Tibial nerve (tissue), 4 donors: ENCODE results near the gene CCBE1. TPM values are rescaled to one million over a fixed set of nuclear protein-coding genes. Genes with fewer than 3 reads are reported as not detected.

Experiments used
- DNase-seq, 2 donors: peaks; one replicate each; pipeline ENCODE4 v3.0.0-alpha.2; 2019; ENCODE audit warnings: low spot score in 2 of 2
- H3K27ac ChIP-seq, 4 donors: fragments of 200-600 bp; sonication (generic) in 3 of 4; one replicate each; pipeline ENCODE4 v1.5.1; 2017 to 2019; ENCODE audit warnings: mild to moderate bottlenecking in 1 of 4
- H3K27me3 ChIP-seq, 2 donors: fragments of 200-600 bp; sonication (generic) in 1 of 2; one replicate each; pipeline versions ENCODE4 v1.5.1 to v1.6.0; 2017 to 2019
- H3K36me3 ChIP-seq, 3 donors: fragments of 200-600 bp; sonication (generic); one replicate each; pipeline ENCODE4 v1.5.1; 2018 to 2019
- H3K4me1 ChIP-seq, 4 donors: fragments of 200-600 bp; sonication (generic) in 3 of 4; one replicate each; pipeline ENCODE4 v1.5.1; 2017 to 2019
- H3K4me3 ChIP-seq, 4 donors: fragments of 200-600 bp; sonication (generic) in 3 of 4; one replicate each; pipeline ENCODE4 v1.5.1; 2017 to 2019; ENCODE audit warnings: mild to moderate bottlenecking in 1 of 4, moderate library complexity in 1 of 4
- H3K9me3 ChIP-seq, 4 donors: fragments of 200-600 bp; sonication (generic) in 3 of 4; one replicate each; pipeline ENCODE4 v1.5.1; 2017 to 2019
- CTCF ChIP-seq, 5 experiments: fragments of 200-600 bp in 3 of 5; fragments of 450-650 bp in 2 of 5; sonication (generic) in 3 of 5; IDR thresholded peaks; one replicate each; pipeline ENCODE4 v1.5.1; 2016 to 2019; ENCODE audit warnings: antibody characterized with exemption in 5 of 5, mild to moderate bottlenecking in 3 of 5, moderate library complexity in 2 of 5
- EP300 ChIP-seq, 2 donors: sonication (generic); formaldehyde crosslinking; IDR thresholded peaks; one replicate each; pipeline ENCODE4 v1.6.1; 2017; ENCODE audit warnings: antibody characterized with exemption in 2 of 2, mild to moderate bottlenecking in 1 of 2
- POLR2A ChIP-seq, 2 donors: fragments of 450-650 bp; IDR thresholded peaks; one replicate each; pipeline ENCODE4 v1.6.1; 2017; ENCODE audit warnings: antibody characterized with exemption in 2 of 2, mild to moderate bottlenecking in 2 of 2, moderate library complexity in 2 of 2
- WGBS, 2 donors: methylation state at CpG; one replicate each; pipeline ENCODE4 v1.1.5; 2018; 5-methylcytosine and 5-hydroxymethylcytosine counted together
- total RNA-seq, 4 donors: library from RNA; depleted of rRNA; stranded (reverse); fragments of >200 nt; gene quantifications; one replicate each; pipeline ENCODE4 v1.1.0, GENCODE V29; 2016

CCBE1 gene
- total RNA-seq, 4 donors from 2014 or later = 0.30 to 3.9 (median 1.3) TPM

- Histone ChIP-seq H3K9me3 (no peaks in the 10 kb centered on the region), H3K27me3 (no peaks in the 10 kb centered on the region), H3K4me1 (no peaks in the 10 kb centered on the region), H3K36me3 (no peaks in the 10 kb centered on the region), H3K27ac (no peak overlapping the region), H3K4me3 (no peak overlapping the region)
- no peak for DNase-seq
- WGBS, 2 donors = 85 to 88% methylated on average over 8 of the region's 8 CpGs
- no peak for TF ChIP-seq EP300 (IDR thresholded peaks at IDR 0.05)
- no peak for TF ChIP-seq POLR2A (IDR thresholded peaks at IDR 0.05)
- TF ChIP-seq CTCF (IDR thresholded peaks at IDR 0.05) = no peak
Measured at GRCh38 chr18:59536166-59536565, 161.1 kb downstream of the CCBE1 start.

- TF ChIP-seq EP300 (IDR thresholded peaks at IDR 0.05) (no peak), POLR2A (IDR thresholded peaks at IDR 0.05) (no peak), CTCF (IDR thresholded peaks at IDR 0.05) (no peak)
- Histone ChIP-seq H3K27ac (no peak overlapping the region), H3K4me3 (no peak overlapping the region), H3K36me3 (no peaks in the 10 kb centered on the region), H3K9me3 (no peaks in the 10 kb centered on the region), H3K4me1 (no peaks in the 10 kb centered on the region), H3K27me3 (no peaks in the 10 kb centered on the region)
- 56 to 64% methylated on average over 6 of the region's 6 CpGs for WGBS, 2 donors
- DNase-seq = no peak
Measured at GRCh38 chr18:59535055-59535454, 162.2 kb downstream of the CCBE1 start.

- no peak overlapping the region for H3K27ac ChIP-seq
- H3K27me3 ChIP-seq = no peaks in the 10 kb centered on the region
- TF ChIP-seq POLR2A (IDR thresholded peaks at IDR 0.05) = no peak
- TF ChIP-seq CTCF (IDR thresholded peaks at IDR 0.05) = no peak
- no peak for TF ChIP-seq EP300 (IDR thresholded peaks at IDR 0.05)
- WGBS, 2 donors = 87 to 88% methylated on average over 5 to 8 of the region's 8 CpGs
- H3K4me1 ChIP-seq = no peaks in the 10 kb centered on the region
- no peaks in the 10 kb centered on the region for H3K36me3 ChIP-seq
- peaks cover 0 to 10% (median 0%) of the 10 kb centered on the region in 4 donors for H3K9me3 ChIP-seq
- no peak for DNase-seq
- no peak overlapping the region for H3K4me3 ChIP-seq
Measured at GRCh38 chr18:59528866-59529265, 168.4 kb downstream of the CCBE1 start.

DNA sequence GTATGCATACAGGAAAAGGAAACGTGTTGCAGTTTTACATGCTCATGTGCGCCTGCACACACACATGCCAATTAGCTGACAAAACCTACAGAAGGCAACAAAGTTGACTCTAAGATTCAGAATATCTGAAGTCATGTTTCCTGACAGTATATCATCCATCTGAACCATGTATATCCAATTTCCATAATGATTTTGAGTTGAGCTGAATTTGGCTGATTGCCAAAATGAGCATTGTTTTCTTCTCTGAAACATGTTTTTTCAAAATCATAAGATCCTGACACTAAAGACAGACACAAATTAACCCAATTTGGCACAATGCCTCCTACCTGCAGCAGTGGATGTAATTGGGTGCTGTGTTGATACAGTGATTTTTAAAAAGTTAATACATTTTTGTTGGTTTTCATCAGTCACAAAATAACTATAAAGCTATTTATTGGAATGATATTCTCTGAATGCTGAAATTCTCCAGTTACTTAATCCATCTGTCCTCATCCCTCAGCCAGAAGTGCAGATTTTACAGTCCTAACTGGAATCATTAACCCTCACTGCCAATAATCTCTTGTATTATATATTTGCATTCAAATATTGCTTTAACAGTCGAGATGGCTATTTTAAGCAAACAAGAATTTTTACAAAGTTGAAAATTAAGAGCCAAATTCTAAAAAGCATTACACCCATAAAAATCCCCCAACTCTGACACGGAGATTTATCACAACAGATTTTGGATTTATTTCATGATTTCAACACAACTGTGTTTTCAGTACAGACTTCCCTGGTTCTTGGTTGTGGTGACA lies 176.5 kb downstream of the CCBE1 start:
- 79 to 80% methylated on average over 4 of the region's 4 CpGs for WGBS, 2 donors
- H3K36me3 ChIP-seq = no peaks in the 10 kb centered on the region
- TF ChIP-seq CTCF (IDR thresholded peaks at IDR 0.05) = no peak
- TF ChIP-seq EP300 (IDR thresholded peaks at IDR 0.05) = no peak
- no peak for TF ChIP-seq POLR2A (IDR thresholded peaks at IDR 0.05)
- no peaks in the 10 kb centered on the region for H3K27me3 ChIP-seq
- no peak overlapping the region for H3K27ac ChIP-seq
- H3K9me3 ChIP-seq = peaks cover 0 to 13% (median 1%) of the 10 kb centered on the region in 4 donors
- peaks cover 0 to 11% (median 0%) of the 10 kb centered on the region in 4 donors for H3K4me1 ChIP-seq
- no peak for DNase-seq
- no peak overlapping the region for H3K4me3 ChIP-seq

- WGBS, 2 donors = 45 to 59% methylated on average over 2 of the region's 2 CpGs
- Histone ChIP-seq H3K27ac (no peak overlapping the region), H3K9me3 (peaks cover 0 to 10% (median 1%) of the 10 kb centered on the region in 4 donors), H3K4me3 (no peak overlapping the region), H3K4me1 (peaks cover 0 to 25% (median 1%) of the 10 kb centered on the region in 4 donors), H3K27me3 (no peaks in the 10 kb centered on the region), H3K36me3 (no peaks in the 10 kb centered on the region)
- DNase-seq = no peak
- TF ChIP-seq EP300 (IDR thresholded peaks at IDR 0.05) (no peak), CTCF (IDR thresholded peaks at IDR 0.05) (no peak), POLR2A (IDR thresholded peaks at IDR 0.05) (no peak)
Measured at GRCh38 chr18:59518705-59519104, 178.5 kb downstream of the CCBE1 start.
